NCI-H2107 treated with DMSO at 0.1 percent for 48 hours (cell line): ENCODE measurements around the gene CFAP299.

Source experiments
- DNase-seq: peaks from one replicate; lab custom pipeline; 2025; ENCODE audit not compliant: unreplicated experiment; lab: John Stamatoyannopoulos, UW

The CFAP299 gene

DNA sequence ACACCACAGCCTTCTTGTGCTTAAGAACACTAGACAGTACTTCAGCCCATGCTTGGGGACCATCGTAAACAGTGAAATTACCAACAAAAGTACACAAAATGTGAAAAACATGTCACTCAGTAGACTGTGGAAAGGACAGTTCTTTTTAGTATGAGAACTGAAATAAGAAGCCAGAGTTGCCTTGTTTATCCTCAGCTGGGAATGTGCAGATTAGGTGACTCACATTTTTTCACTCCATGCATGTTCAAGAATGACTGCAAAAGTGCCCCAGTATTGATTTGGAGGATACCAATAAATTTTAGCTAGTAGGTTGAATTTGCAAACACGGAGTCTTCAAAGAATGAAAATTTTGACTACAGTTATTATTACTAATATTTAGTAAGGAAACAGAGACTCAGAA lies 671.9 kb downstream of the CFAP299 start:
- no peak for DNase-seq
